SKM-1 treated with dmso at 0.1 percent for 144 hours (cell line): ENCODE results near the gene SIX6.
"Not testable (repeated sequence)": the region's sequence is repeated elsewhere in the genome, so short reads cannot be mapped to it uniquely, and the experiment has no call there.

Experiments
- DNase-seq: peaks from one replicate; lab custom pipeline; 2025; ENCODE audit not compliant: unreplicated experiment; lab: John Stamatoyannopoulos, UW

SIX6 gene

DNA sequence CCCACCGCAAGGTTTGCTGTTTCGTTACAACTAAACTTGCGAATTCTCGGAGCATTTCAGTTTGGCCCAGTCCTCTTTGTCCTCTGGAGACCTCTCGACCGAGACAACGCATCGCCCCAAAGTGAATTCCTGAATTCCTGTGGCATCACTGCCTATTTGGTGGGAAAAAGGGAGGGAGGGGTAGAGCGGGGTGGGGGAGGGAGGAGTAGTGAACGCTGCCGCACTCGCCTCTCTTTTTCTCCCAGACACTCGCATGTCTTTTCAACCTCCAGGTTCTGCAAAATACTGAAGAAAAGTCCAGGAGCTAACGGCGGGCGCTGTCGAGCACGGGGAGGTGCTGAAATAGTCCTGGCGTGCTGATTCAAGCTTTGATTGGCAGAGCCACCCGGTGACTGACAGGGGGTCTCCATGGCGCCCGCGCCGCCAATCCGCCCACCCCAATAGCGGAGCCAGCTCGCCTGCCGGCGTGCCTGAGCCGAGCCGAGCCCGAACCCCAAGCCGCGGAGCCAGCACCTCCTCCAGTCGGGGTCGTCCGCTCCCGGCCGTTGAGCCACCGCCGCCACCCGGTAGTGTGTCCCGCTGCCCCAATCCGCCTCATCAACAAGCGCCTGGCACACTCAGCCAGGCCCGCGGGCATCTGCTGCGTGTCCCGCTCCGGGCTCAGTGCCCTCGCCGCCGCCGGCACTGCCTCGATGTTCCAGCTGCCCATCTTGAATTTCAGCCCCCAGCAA lies at the start of gene SIX6:
Gene SIX6 (plus strand): TSS at position 440 of the 731 bp plus-strand sequence. CDS start 253 bp downstream, at position 693.
- DNase-seq = no peak

DNA sequence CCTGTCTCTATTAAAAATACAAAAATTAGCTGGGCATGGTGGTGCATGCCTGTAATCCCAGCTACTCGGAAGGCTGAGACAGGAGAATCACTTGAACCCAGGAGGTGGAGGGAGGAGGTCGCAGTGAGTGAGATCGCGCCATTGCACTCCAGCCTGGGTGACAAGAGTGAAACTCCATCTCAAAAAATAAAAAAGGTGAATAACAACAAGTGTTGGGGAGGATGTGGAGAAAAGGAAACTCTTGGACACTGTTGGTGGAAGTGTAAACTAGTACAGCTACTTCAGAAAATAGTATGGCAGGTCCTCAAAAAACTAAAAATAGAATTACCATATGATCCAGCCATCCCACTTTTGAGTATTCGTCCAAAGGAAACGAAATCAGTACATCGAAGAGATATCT lies 28.7 kb upstream of the SIX6 start:
- DNase-seq = not testable (repeated sequence)

DNA sequence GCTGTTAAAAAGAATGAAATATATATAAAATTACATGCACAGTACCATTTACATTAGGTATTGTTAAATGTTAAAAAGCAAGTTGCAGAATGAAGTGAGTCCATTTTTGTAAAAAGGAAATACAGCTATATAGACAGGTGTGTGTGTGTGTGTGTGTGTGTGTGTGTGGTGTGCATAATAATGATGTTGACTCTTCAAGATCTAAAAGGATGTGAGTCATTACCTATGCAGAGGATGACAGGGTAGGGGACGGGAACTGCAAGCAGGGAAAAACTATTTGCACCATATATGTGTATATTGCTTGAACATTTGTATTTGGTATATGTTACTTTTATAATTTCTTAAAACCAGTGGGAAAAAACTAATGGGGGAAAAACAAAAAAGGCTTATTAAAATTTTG lies 26.2 kb upstream of the SIX6 start:
- DNase-seq = no peak

DNA sequence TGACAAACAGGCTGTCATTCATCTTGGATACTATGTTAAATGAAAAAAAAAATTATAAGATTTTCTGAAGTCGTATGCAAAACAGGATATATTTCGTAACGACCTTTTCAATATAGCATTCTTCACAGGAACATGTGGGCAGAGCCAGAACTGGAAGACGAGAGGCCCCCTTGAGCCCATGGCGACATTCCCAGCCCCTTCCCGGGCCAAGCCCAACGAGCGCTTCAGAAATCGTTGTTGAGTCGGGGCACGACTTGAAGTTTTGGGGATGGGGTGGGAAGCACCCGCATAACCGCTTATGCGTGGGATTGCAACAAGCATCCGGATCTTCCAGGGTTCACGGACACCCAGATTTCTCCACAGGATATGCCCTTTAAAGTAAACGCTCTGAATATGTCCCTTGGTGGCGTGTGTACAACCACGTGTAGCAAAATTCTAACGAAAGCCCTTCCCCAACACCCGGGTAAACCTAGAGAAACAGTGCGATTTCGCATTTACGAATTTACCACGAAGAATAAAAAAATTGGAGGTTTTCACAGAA lies 23.8 kb upstream of the SIX6 start:
- DNase-seq = no peak

DNA sequence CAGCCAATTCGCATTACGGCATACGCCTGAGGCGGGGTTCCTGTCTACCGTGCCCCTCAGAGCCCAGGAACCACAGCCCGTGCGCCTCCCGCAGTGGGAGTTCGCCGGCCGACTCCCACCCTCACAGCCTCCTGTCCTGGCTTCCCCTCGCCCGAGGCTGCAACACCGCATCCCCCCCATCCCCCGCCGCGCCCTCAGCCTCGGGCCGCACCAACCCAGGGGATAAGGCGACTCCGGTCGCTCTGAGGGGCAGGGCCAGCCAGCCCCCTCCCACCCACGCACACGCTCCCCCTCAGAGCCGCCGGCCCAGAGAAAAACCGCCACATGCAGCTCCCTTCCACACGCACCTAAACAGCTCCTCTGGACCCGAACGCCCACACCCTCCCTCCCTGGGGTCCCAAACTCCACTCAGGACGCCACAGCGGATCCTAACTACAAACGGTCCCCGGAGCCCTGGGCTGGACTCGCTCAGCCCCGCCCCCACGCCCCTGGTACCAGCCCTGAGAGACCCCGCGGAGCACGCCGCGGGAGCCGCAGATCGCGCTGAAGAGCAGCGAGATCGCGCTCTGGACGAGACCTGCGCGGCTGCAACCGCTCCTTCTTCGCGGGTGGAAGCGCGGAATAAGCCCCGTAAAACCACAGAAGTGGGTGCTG lies 23.2 kb upstream of the SIX6 start, which contains the start of gene C14orf39:
Gene C14orf39 (minus strand): TSS at position 466 of the 654 bp plus-strand sequence. CDS start 985 bp downstream, outside the sequence.
- no peak for DNase-seq

DNA sequence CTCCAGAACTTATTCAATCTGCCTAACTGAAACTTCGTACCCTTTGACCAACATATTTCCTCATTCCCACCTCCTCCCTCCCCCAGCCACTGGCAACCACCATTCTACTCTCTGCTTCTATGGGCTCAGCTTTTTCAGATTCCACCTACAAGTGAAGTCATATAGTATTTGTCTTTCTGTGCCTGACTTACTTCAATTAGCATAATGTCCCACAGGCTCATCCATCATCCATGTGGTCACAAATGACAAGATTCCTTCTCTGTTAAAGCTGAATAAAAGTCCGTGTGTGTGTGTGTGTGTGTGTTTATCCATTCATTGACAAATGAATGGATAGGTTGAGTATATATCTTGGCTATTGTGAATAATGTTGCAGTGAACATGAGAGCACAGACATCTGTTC lies 21.7 kb upstream of the SIX6 start:
- DNase-seq = no peak

DNA sequence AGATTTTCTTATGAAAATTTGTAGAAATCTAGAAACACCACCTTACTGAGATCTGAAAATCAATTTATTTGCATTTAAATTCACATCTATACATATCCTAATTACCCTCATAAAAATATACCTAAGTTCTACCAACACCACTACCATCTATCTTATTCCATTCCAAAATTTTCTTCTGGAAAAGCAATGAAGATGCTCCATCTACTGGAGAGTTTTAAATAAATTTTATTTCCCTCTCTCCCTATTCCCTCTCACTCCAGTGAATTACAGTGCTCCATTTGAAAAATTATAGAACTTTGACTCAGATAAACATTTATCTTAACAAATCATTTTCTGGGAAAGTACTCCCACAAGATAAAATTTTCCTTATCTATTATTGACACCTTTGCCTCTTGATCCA lies 20.8 kb upstream of the SIX6 start:
- DNase-seq = no peak

DNA sequence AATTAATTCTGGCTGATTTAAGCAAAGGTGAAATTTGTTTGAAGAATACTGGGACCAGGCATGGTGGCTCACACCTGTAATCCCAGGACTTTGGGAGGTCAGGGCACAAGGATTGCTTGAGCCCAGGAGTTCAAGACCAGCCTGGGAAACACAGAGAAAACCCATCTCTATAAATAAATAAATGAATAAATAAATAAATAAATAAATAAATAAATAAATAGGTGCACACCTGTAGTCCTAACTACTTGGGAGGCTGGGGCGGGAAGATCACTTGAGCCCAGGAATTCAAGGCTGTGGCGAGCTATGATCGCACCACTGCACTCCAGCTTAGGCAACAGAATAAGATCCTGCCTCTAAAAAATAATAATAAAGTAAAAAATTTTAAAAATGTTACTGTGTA lies 18.7 kb upstream of the SIX6 start:
- no peak for DNase-seq

DNA sequence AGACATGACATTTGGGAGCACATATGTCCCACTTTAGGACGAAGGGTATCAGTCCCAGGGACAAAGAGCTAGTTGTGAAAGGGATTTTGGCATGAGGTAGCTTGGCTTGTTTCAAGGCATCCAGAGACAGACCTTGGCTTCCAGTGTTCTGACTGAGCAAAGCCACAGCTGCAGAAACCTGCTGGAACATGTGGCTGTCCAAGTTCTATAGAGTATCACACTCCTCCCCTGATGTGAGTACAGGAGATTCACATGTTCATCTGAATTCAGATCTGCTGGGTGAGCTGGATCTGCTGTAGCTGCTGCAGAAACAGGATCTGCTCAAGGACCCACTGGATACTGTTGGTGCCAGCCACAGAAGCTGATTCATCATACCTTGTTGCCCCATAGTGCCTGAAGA lies 13.0 kb upstream of the SIX6 start:
- DNase-seq = no peak

DNA sequence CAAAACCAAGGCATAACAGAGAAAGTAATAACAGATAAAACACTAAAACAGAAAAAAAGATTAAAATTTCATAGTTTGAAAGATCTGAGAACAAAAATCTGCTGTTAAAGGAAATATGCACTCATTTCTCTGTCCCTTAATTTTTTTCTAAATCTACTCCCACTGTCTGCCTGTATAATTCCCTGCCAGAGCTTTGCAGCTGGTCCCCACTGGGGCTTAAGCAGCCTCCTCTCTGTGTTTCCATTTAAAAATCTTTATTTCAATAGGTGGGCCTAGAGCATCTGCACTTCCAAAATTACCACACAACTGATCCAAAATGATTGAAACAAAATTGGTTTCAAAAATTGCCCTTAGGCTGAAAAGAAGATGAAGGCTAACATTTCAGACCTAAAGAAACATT lies 6.4 kb upstream of the SIX6 start:
- DNase-seq = no peak

DNA sequence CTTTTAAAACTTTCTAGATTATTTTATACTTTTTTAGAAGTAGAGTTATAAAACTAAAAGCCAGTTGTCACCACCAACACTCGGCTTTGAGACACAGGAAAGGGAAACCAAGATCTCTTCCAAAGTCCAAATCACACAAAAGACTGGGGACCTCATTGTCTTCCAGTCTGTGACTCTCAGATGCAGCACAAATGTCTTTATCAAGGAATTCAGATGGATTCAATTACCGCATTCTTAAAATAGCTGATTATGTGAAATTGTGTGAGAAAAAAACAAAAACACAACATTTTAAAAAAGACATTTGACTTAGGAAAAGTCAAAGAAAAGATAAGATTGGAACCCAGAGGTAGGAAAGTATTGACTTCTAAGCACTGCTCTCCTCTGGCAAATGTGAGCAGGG lies 3.5 kb upstream of the SIX6 start:
- no peak for DNase-seq

DNA sequence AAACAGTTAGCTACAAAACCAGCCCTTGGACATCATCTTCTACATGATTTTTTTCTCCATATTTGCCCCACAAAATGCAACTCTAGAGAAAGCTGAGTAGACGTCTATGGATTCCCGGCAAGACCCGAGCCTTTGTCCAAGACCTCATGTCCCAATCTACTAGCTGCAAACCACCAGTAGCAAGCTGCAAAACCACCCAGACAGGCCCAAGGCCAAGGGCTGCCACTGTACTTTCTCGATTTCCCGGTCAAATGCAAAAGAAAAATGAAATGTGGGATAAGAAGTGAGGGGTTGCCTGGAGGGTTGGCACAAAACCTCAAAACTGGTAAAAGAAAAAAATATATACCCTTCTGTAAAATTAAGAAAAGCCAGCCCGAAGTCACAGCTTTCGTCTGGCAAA lies 2.9 kb upstream of the SIX6 start:
- DNase-seq = no peak

DNA sequence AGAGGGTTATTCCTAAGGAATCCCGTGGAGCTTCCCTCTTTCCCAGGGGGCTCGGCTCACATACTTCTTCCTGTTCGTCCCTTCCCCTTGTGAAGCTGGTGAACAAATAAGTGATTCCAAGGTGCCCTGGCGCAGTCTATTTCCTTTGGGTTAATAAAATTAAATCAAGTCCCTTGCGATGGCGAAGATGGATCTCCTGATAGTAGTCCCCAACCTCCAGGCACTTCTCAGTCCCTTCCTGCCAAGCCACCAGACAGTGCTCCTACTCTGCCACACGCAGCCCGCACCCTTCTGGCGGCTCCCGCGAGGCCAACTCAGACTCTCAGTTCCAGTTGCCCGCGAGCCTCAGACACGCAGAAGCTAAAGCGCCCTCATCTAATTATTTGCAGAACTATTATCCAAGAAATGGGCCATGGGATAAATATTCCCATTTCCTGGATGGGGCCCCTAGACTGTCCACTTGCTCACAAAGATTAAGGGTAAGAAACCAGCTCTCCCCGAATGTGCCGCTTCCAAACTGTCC lies 2.4 kb upstream of the SIX6 start:
- no peak for DNase-seq

DNA sequence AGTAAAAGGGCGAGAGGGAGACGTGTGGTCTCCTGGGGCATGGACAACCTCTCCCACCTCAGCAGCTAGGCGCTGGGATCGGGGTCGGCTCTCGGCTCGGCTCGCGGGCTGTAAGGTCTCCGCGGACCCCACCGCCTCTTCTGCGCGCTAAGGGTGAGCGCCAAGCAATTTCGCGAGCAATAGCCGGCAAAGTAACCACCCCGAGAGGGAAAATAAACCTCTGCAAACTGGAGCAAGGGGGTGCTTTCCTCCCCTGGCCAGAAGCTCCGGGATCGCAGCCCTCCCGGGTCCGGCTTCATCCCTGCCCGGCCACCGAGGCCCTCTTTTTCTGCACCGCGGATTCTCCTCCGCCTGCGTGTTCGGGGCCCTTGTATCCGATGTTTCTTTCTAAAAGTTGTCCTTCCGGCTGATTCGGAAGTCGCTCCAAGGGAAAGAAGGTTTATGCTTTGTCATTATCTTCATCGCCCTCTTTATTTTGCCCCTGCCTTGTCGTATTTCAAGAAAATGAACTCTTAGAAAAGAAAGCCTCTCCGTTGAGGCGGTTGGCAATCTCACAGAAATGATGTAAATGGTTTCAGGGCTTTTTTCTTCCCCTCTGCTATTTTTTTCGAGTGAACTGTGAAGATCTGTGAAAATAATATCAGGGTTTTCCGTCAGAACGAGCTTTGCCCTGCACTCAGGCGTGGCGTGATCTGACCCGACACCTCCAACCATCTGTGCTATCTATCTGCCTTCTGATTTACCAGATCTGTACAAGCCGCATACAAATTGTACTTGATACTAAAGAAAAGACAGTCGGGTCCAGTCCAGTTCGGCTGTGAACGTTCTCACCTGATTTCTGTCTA lies 1.7 kb upstream of the SIX6 start:
- no peak for DNase-seq

DNA sequence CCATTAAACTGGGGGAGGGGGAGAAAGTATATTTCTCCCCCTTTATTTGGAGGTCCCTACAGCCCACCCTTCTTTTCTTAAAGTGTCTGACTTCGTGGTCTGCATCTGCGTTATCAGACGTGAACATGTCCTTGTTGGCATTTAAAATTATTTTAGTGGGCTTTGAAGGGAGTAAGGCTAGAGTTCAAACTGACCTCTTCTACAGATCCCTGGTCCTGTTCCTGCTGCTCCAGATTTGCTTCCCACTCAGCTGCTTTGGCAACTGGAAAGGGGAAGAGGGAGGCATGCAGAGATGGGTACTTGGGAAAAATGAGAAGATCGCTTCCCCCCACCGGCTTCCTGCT lies 611 bp upstream of the SIX6 start:
- no peak for DNase-seq

DNA sequence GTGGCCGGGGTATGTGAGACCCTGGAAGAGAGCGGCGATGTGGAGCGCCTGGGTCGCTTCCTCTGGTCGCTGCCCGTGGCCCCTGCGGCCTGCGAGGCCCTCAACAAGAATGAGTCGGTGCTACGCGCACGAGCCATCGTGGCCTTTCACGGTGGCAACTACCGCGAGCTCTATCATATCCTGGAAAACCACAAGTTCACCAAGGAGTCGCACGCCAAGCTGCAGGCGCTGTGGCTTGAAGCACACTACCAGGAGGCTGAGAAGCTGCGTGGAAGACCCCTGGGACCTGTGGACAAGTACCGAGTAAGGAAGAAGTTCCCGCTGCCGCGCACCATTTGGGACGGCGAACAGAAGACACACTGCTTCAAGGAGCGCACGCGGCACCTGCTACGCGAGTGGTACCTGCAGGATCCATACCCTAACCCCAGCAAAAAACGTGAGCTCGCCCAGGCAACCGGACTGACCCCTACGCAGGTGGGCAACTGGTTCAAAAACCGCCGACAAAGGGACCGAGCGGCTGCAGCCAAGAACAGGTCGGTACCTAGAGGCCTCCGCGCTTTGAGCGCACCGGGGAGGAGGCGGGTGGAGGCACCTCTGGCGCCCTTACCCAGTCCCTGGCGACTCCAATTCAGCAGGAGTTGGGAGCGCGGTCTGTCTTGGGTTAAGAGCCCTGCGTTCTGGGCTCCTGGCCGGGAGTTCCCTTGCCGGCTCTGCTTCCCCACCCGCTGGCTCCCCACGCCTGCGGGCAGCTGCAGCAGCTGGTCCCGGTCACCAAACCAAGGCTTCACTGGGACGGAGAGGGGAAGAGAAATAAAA lies 700 bp downstream of the SIX6 start:
- no peak for DNase-seq

DNA sequence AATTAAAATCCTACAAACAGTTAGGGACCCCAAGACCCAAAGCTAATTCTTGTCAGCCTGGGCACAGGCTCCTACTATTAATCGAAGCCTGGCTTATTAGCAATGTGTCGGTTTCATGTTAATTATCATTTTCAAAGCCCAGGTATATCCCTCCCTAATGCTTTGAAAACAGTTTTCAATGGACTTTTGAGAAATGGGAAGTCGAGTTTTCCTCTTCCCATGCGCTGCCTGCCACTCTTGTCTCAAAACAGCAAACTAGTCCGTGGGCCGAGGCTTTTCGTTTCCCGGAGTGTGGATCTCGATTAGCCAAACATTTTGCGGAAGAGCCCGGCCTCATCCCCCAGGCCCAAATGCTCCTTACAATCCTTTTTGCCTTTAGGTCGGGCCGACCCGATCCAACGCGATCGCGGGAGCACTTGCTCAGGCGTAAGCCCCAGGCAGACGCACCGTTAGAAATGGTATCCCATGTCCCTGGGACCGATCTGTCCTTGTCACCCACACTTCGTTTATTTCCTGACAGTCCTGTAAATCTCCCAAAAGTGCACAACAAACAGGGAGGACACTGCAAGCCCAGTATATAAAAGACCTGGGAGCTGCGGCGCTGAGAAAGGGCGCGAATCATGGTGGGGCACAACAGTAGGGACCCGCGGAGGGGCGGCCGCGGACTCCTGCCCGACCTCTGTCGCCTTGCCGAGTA lies 1.5 kb downstream of the SIX6 start:
- no peak for DNase-seq

DNA sequence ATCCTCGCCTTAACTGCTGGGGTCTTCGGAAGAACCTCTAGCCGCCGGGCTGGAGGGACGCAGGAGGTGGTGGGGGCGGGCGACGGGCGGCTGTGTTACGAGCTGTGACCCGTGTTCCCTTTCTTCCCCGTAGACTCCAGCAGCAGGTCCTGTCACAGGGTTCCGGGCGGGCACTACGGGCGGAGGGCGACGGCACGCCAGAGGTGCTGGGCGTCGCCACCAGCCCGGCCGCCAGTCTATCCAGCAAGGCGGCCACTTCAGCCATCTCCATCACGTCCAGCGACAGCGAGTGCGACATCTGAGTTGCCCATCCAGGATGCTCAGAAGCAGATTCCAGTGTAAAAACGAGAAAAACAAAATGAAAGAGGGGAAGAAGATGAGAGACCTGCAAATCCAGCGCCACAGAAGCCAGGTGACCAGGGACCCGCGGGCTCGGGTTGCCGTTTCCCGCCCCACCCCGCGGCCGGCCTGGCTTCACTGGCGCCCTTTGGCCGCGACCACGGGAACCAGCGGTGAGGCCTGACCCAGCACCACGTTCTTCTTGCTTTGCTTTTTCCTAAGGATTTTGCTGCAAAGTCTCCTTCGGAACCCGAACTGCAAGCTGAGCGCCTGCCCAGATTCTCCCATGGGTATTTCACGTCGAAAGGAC lies 2.1 kb downstream of the SIX6 start:
- DNase-seq = no peak

DNA sequence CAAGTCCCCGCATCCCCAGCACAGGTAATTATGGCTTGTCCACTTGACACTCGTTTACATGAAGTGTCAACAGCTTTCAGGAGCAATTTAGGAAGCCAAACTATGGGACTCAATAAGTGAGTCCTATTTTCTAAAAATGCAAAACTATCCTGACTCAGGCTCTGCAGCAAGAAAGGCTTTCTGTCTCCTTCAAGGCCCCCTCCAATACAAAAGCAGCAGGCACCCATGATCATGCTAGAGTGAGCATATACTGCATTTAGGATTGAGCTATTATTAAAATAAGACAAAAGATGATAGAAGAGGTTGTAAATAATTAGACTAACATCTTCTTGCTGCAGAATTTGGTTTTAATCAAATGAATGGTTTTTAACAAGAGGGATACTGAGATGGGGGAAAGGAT lies 3.2 kb downstream of the SIX6 start:
- DNase-seq = no peak
